DMS 273 (cell line): ENCODE data around the gene DEPDC5.
"Not testable (repeated sequence)": the region's sequence is repeated elsewhere in the genome, so short reads cannot be mapped to it uniquely, and the experiment has no call there.

Experiments
- DNase-seq: peaks from one replicate; lab custom pipeline; 2025; ENCODE audit not compliant: unreplicated experiment; lab: John Stamatoyannopoulos, UW

Gene DEPDC5

GRCh38 chr22:31753634-31754501 is at the start of gene DEPDC5:
DEPDC5 (plus strand) TSS chr22:31754019; CDS start chr22:31754922, 903 bp downstream.
- peak; percentile 96 for DNase-seq

GRCh38 chr22:31707519-31707918 is 46.3 kb upstream of the DEPDC5 start:
- DNase-seq: no peak

- DNase-seq: not testable (repeated sequence)
Measured at GRCh38 chr22:31711226-31711625, 42.6 kb upstream of the DEPDC5 start.

GRCh38 chr22:31715147-31715778 is 38.6 kb upstream of the DEPDC5 start:
- DNase-seq: no peak

GRCh38 chr22:31719850-31720471 is 33.9 kb upstream of the DEPDC5 start:
- no peak for DNase-seq

- DNase-seq: no peak
Measured at GRCh38 chr22:31723723-31724122, 30.1 kb upstream of the DEPDC5 start.

- no peak for DNase-seq
Measured at GRCh38 chr22:31726692-31727091, 27.1 kb upstream of the DEPDC5 start.

- no peak for DNase-seq
Measured at GRCh38 chr22:31728857-31729256, 25.0 kb upstream of the DEPDC5 start.

GRCh38 chr22:31730344-31730711 is 23.5 kb upstream of the DEPDC5 start:
- DNase-seq: no peak

GRCh38 chr22:31732089-31732829 is 21.6 kb upstream of the DEPDC5 start:
- no peak for DNase-seq

- DNase-seq: no peak
Measured at GRCh38 chr22:31733580-31734079, 20.2 kb upstream of the DEPDC5 start.

GRCh38 chr22:31734512-31734911 is 19.3 kb upstream of the DEPDC5 start:
- no peak for DNase-seq

- DNase-seq: no peak
Measured at GRCh38 chr22:31736458-31736857, 17.4 kb upstream of the DEPDC5 start.

- DNase-seq: no peak
Measured at GRCh38 chr22:31737932-31738331, 15.9 kb upstream of the DEPDC5 start.

- no peak for DNase-seq
Measured at GRCh38 chr22:31738566-31738965, 15.3 kb upstream of the DEPDC5 start.

GRCh38 chr22:31739795-31740201 is 14.0 kb upstream of the DEPDC5 start:
- DNase-seq: no peak

GRCh38 chr22:31740314-31740713 is 13.5 kb upstream of the DEPDC5 start:
- not testable (repeated sequence) for DNase-seq

GRCh38 chr22:31742115-31742514 is 11.7 kb upstream of the DEPDC5 start:
- no peak for DNase-seq

GRCh38 chr22:31742682-31743081 is 11.1 kb upstream of the DEPDC5 start:
- no peak for DNase-seq

GRCh38 chr22:31743871-31744270 is 9.9 kb upstream of the DEPDC5 start:
- no peak for DNase-seq

- DNase-seq: no peak
Measured at GRCh38 chr22:31747441-31747840, 6.4 kb upstream of the DEPDC5 start.
